H9 (cell line): ENCODE measurements around the gene NPDC1. TPM values are rescaled to one million over a fixed set of nuclear protein-coding genes. Genes with fewer than 3 reads are reported as not detected.

Source experiments
- DNase-seq: peaks from one replicate; pipeline ENCODE4 v3.0.0-alpha.2; 2017
- H2AFZ ChIP-seq: one replicate; pipeline ENCODE4 v1.6.1; 2013; ENCODE audit warnings: mild to moderate bottlenecking, low read length, control low read depth, moderate library complexity
- H2AK5ac ChIP-seq: 2 replicates; pipeline ENCODE4 v1.6.1; 2013; ENCODE audit warnings: low read length, control low read depth, mixed read lengths; ENCODE audit not compliant: insufficient read length
- H2BK120ac ChIP-seq: one replicate; pipeline ENCODE4 v1.6.1; 2013; ENCODE audit warnings: low read depth, mild to moderate bottlenecking, low read length, control low read depth, inconsistent platforms; ENCODE audit not compliant: poor library complexity, severe bottlenecking
- H2BK12ac ChIP-seq: 2 replicates; pipeline ENCODE4 v1.6.1; 2013; ENCODE audit warnings: low read length, control low read depth, mixed read lengths, low read depth; ENCODE audit not compliant: insufficient read length
- H2BK15ac ChIP-seq: 2 replicates; pipeline ENCODE4 v1.6.1; 2013; ENCODE audit warnings: low read depth, low read length, control low read depth
- H2BK20ac ChIP-seq: one replicate; pipeline ENCODE4 v1.6.1; 2013; ENCODE audit warnings: low read depth, mild to moderate bottlenecking, low read length, control low read depth, inconsistent platforms; ENCODE audit not compliant: poor library complexity, severe bottlenecking
- H2BK5ac ChIP-seq: 2 replicates; pipeline ENCODE4 v1.6.1; 2013; ENCODE audit warnings: low read length, control low read depth, mixed read lengths; ENCODE audit not compliant: insufficient read length
- H3K14ac ChIP-seq: 2 replicates; pipeline ENCODE4 v1.6.1; 2013; ENCODE audit warnings: low read length, control low read depth; ENCODE audit not compliant: insufficient read depth
- H3K18ac ChIP-seq: 2 replicates; pipeline ENCODE4 v1.6.1; 2013; ENCODE audit warnings: low read depth, mild to moderate bottlenecking, mixed read lengths, low read length, control low read depth; ENCODE audit not compliant: insufficient read length
- H3K23ac ChIP-seq: 2 replicates; pipeline ENCODE4 v1.6.1; 2013; ENCODE audit warnings: low read length, control low read depth, mixed read lengths, low read depth; ENCODE audit not compliant: insufficient read length
- H3K23me2 ChIP-seq: 2 replicates; pipeline ENCODE4 v1.6.1; 2013; ENCODE audit warnings: low read depth, mild to moderate bottlenecking, mixed read lengths, low read length, control low read depth; ENCODE audit not compliant: insufficient read length, poor library complexity, severe bottlenecking
- H3K27ac ChIP-seq: 2 replicates; pipeline ENCODE4 v1.5.1; 2013; ENCODE audit warnings: low read length, control low read depth, mixed read lengths, low read depth; ENCODE audit not compliant: insufficient read length
- H3K27me3 ChIP-seq: 2 replicates; pipeline ENCODE4 v1.6.1; 2013; ENCODE audit warnings: low read length, control low read depth, inconsistent platforms; ENCODE audit not compliant: insufficient read depth
- H3K4ac ChIP-seq: 2 replicates; pipeline ENCODE4 v1.6.1; 2013; ENCODE audit warnings: low read depth, mild to moderate bottlenecking, control low read depth, inconsistent platforms, low read length, moderate library complexity
- H3K4me1 ChIP-seq: 2 replicates; pipeline ENCODE4 v1.6.1; 2013; ENCODE audit warnings: low read length, control low read depth, inconsistent platforms; ENCODE audit not compliant: insufficient read depth
- H3K4me2 ChIP-seq: 2 replicates; pipeline ENCODE4 v1.6.1; 2013; ENCODE audit warnings: low read length, control low read depth, mixed read lengths; ENCODE audit not compliant: insufficient read length, insufficient read depth
- H3K56ac ChIP-seq: 2 replicates; pipeline ENCODE4 v1.6.1; 2013; ENCODE audit warnings: low read depth, mild to moderate bottlenecking, mixed read lengths, low read length, control low read depth; ENCODE audit not compliant: insufficient read length
- H3K79me1 ChIP-seq: 2 replicates; pipeline ENCODE4 v1.6.1; 2013; ENCODE audit warnings: low read depth, mild to moderate bottlenecking, moderate library complexity, low read length, control low read depth, inconsistent platforms; ENCODE audit not compliant: insufficient read depth, poor library complexity, severe bottlenecking
- H3K79me2 ChIP-seq: 2 replicates; pipeline ENCODE4 v1.6.1; 2013; ENCODE audit warnings: low read length, control low read depth, inconsistent platforms; ENCODE audit not compliant: insufficient read depth
- H3K9ac ChIP-seq: 2 replicates; pipeline ENCODE4 v1.6.1; 2013; ENCODE audit warnings: low read length, control low read depth, mixed read lengths; ENCODE audit not compliant: insufficient read length; ENCODE audit errors: extremely low read depth
- H3K9me3 ChIP-seq: one replicate; pipeline ENCODE4 v1.6.1; 2013; ENCODE audit warnings: low read depth, low read length, inconsistent platforms; ENCODE audit not compliant: control insufficient read depth
- H3T11ph ChIP-seq: one replicate; pipeline ENCODE4 v1.6.1; 2013; ENCODE audit warnings: mild to moderate bottlenecking, low read length, control low read depth, inconsistent platforms
- H4K20me1 ChIP-seq: one replicate; pipeline ENCODE4 v1.6.1; 2013; ENCODE audit not compliant: control insufficient read depth, insufficient read length, insufficient read depth
- H4K5ac ChIP-seq: 2 replicates; pipeline ENCODE4 v1.6.1; 2013; ENCODE audit warnings: low read depth, mild to moderate bottlenecking, mixed read lengths, low read length, control low read depth; ENCODE audit not compliant: insufficient read length
- H4K8ac ChIP-seq: replicated peaks from 2 replicates; pipeline ENCODE4 v1.6.1; 2013; ENCODE audit warnings: low read length, control low read depth, mixed read lengths, low read depth; ENCODE audit not compliant: insufficient read length
- H4K91ac ChIP-seq: 2 replicates; pipeline ENCODE4 v1.6.1; 2013; ENCODE audit warnings: low read depth, mild to moderate bottlenecking, moderate library complexity, mixed read lengths, low read length, control low read depth; ENCODE audit not compliant: insufficient read length
- H3K27ac Mint-ChIP-seq, 3 experiments: 2 replicates in 2 of 3; 3 replicates in 1 of 3; pipeline ENCODE4 v1.8.0; 2020 to 2021; ENCODE audit warnings: mixed read lengths in 3 of 3, mild to moderate bottlenecking in 1 of 3, moderate library complexity in 1 of 3
- H3K27me3 Mint-ChIP-seq: 2 replicates; pipeline ENCODE4 v1.8.0; 2021; ENCODE audit warnings: low read depth, mild to moderate bottlenecking, moderate library complexity, mixed read lengths
- H3K36me3 Mint-ChIP-seq, 3 experiments: 2 replicates in 2 of 3; 3 replicates in 1 of 3; pipeline ENCODE4 v1.8.0; 2020 to 2021; ENCODE audit warnings: low read depth in 3 of 3, mixed read lengths in 3 of 3; ENCODE audit not compliant: insufficient read depth in 1 of 3
- H3K4me1 Mint-ChIP-seq, 2 experiments: 2 replicates each; pipeline ENCODE4 v1.8.0; 2020; ENCODE audit warnings: mixed read lengths in 2 of 2
- H3K4me3 Mint-ChIP-seq, 2 experiments: 2 replicates in 1 of 2; 3 replicates in 1 of 2; pipeline ENCODE4 v1.8.0; 2020 to 2021; ENCODE audit warnings: mild to moderate bottlenecking in 2 of 2, mixed read lengths in 2 of 2, moderate library complexity in 1 of 2
- H3K9me3 Mint-ChIP-seq, 2 experiments: 2 replicates in 1 of 2; 3 replicates in 1 of 2; pipeline ENCODE4 v1.8.0; 2020; ENCODE audit warnings: mild to moderate bottlenecking in 2 of 2, mixed read lengths in 2 of 2, moderate library complexity in 1 of 2
- CTCF ChIP-seq: fragments of 200-600 bp; sonication (generic); conservative IDR thresholded peaks from 3 replicates; pipeline ENCODE4 v1.8.0; 2021; ENCODE audit warnings: antibody characterized with exemption, mild to moderate bottlenecking
- WGBS: extraction: QIAGEN DNeasy Blood & Tissue Kit; methylation state at CpG from one replicate; pipeline ENCODE4 v1.1.7; 2013; ENCODE audit warnings: missing lambda C conversion rate, low lambda C conversion rate, mixed read lengths; ENCODE audit not compliant: insufficient read length; ENCODE audit errors: extremely low coverage; 5-methylcytosine and 5-hydroxymethylcytosine counted together
- total RNA-seq: library from RNA; stranded (reverse); gene quantifications from 2 replicates; pipeline ENCODE4 v1.2.1, GENCODE V29; 2021

The NPDC1 gene
- total RNA-seq, 1 experiment from 2014 or later = 57.6 TPM

- Histone ChIP-seq H4K8ac (no peak overlapping the region), H3T11ph (no peak overlapping the region), H2AFZ (no peak overlapping the region), H2BK12ac (no peak overlapping the region), H2BK20ac (no peak overlapping the region), H3K23me2 (no peaks in the 10 kb centered on the region), H2BK120ac (no peak overlapping the region), H4K20me1 (peaks cover 4% of the 10 kb centered on the region), H3K79me2 (no peaks in the 10 kb centered on the region), H3K9me3 (no peaks in the 10 kb centered on the region), H2AK5ac (no peak overlapping the region), H2BK5ac (no peak overlapping the region), H3K23ac (no peak overlapping the region), H3K14ac (no peak overlapping the region), H3K4me1 (no peaks in the 10 kb centered on the region), H3K18ac (no peak overlapping the region), H4K5ac (no peak overlapping the region), H3K9ac (no peak overlapping the region), H3K79me1 (no peaks in the 10 kb centered on the region), H3K27me3 (no peaks in the 10 kb centered on the region), H3K4ac (no peak overlapping the region), H2BK15ac (no peak overlapping the region), H3K27ac (no peak overlapping the region), H3K4me2 (no peak overlapping the region), H4K91ac (no peak overlapping the region), H3K56ac (no peak overlapping the region)
- H3K4me3 Mint-ChIP-seq = no peak overlapping the region
- peaks cover 0 to 5% (median 4%) of the 10 kb centered on the region in 3 experiments; a peak in 4 of 7 replicates for H3K36me3 Mint-ChIP-seq
- no peak for DNase-seq
- H3K9me3 Mint-ChIP-seq = no peaks in the 10 kb centered on the region
- no CpG with 5 or more reads among the region's 12 CpGs for WGBS
- H3K4me1 Mint-ChIP-seq = peaks cover 8 to 17% of the 10 kb centered on the region in 2 experiments
- H3K27ac Mint-ChIP-seq = no peak overlapping the region
- TF ChIP-seq CTCF = no peak
- H3K27me3 Mint-ChIP-seq = peaks cover 2% of the 10 kb centered on the region; the same call in 1 of the 2 replicates
Observed at GRCh38 chr9:137064880-137065164, 18.8 kb upstream of the NPDC1 start.
